ENCODE data around the gene DNMT3L.

DNMT3L gene

GRCh38 chr21:44294391-44295162, 32.9 kb upstream of the DNMT3L start:
- Histone ChIP-seq H3K4me1 (ENCODE audit: control insufficient read depth, insufficient read depth, low read length, poor library complexity, severe bottlenecking) (no peaks in the 10 kb centered on the region), H3K4me3 (ENCODE audit: extremely low read depth, insufficient read depth, low read length, poor library complexity, severe bottlenecking) (no peak overlapping the region), H3K27ac (ENCODE audit: low read depth, low read length, severe bottlenecking) (no peak overlapping the region), H3K36me3 (ENCODE audit: control insufficient read depth, insufficient read depth, low read length) (no peaks in the 10 kb centered on the region), H3K9me3 (ENCODE audit: control insufficient read depth, low read length) (no peaks in the 10 kb centered on the region)
- 71 to 82% methylated on average over 11 to 12 of the region's 26 CpGs for WGBS, 2 experiments (ENCODE audit: insufficient coverage in 2 of 2)

- H3K9me3 ChIP-seq (ENCODE audit: control insufficient read depth, low read length), result no peaks in the 10 kb centered on the region
- WGBS, 2 experiments (ENCODE audit: insufficient coverage in 2 of 2), result 91 to 92% methylated on average over 30 to 33 of the region's 33 CpGs
- H3K4me1 ChIP-seq (ENCODE audit: control insufficient read depth, insufficient read depth, low read length, poor library complexity, severe bottlenecking), result no peaks in the 10 kb centered on the region
- no peak overlapping the region for H3K27ac ChIP-seq (ENCODE audit: low read depth, low read length, severe bottlenecking)
- H3K4me3 ChIP-seq (ENCODE audit: extremely low read depth, insufficient read depth, low read length, poor library complexity, severe bottlenecking), result no peak overlapping the region
- H3K36me3 ChIP-seq (ENCODE audit: control insufficient read depth, insufficient read depth, low read length), result no peaks in the 10 kb centered on the region
These were observed 32.0 kb upstream of the DNMT3L start for GRCh38 chr21:44293551-44294231.

DNA sequence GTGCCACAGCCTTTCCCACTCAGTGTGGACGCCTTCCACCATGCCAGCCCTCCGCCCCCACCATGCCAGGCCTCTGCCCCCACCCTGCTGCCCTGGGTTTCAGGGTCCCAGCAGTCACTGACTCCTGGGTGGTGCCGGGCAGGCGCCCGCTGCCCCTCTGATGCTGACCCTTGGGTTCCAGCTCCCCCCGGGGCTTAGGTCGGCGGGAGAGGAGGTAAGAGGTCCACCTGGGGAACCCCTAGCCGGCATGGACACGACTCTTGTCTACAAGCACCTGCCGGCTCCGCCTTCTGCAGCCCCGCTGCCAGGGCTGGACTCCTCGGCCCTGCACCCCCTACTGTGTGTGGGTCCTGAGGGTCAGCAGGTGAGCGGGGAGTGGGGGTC, 31.1 kb upstream of the DNMT3L start:
- no peak overlapping the region for H3K27ac ChIP-seq (ENCODE audit: low read depth, low read length, severe bottlenecking)
- H3K4me3 ChIP-seq (ENCODE audit: extremely low read depth, insufficient read depth, low read length, poor library complexity, severe bottlenecking), result no peak overlapping the region
- WGBS, 2 experiments (ENCODE audit: insufficient coverage in 2 of 2), result 87 to 94% methylated on average over 11 to 12 of the region's 15 CpGs
- no peaks in the 10 kb centered on the region for H3K9me3 ChIP-seq (ENCODE audit: control insufficient read depth, low read length)
- H3K4me1 ChIP-seq (ENCODE audit: control insufficient read depth, insufficient read depth, low read length, poor library complexity, severe bottlenecking), result no peaks in the 10 kb centered on the region
- H3K36me3 ChIP-seq (ENCODE audit: control insufficient read depth, insufficient read depth, low read length), result no peaks in the 10 kb centered on the region

- WGBS, 2 experiments (ENCODE audit: insufficient coverage in 2 of 2), result 73 to 85% methylated on average over 15 to 22 of the region's 25 CpGs
- Histone ChIP-seq H3K9me3 (ENCODE audit: control insufficient read depth, low read length) (no peaks in the 10 kb centered on the region), H3K27ac (ENCODE audit: low read depth, low read length, severe bottlenecking) (no peak overlapping the region), H3K4me1 (ENCODE audit: control insufficient read depth, insufficient read depth, low read length, poor library complexity, severe bottlenecking) (no peaks in the 10 kb centered on the region), H3K4me3 (ENCODE audit: extremely low read depth, insufficient read depth, low read length, poor library complexity, severe bottlenecking) (no peak overlapping the region), H3K36me3 (ENCODE audit: control insufficient read depth, insufficient read depth, low read length) (no peaks in the 10 kb centered on the region)
These were observed 30.5 kb upstream of the DNMT3L start for GRCh38 chr21:44291936-44292811.

- Histone ChIP-seq H3K4me1 (ENCODE audit: control insufficient read depth, insufficient read depth, low read length, poor library complexity, severe bottlenecking) (no peaks in the 10 kb centered on the region), H3K36me3 (ENCODE audit: control insufficient read depth, insufficient read depth, low read length) (no peaks in the 10 kb centered on the region), H3K4me3 (ENCODE audit: extremely low read depth, insufficient read depth, low read length, poor library complexity, severe bottlenecking) (no peak overlapping the region), H3K9me3 (ENCODE audit: control insufficient read depth, low read length) (no peaks in the 10 kb centered on the region), H3K27ac (ENCODE audit: low read depth, low read length, severe bottlenecking) (no peak overlapping the region)
- 86 to 88% methylated on average over 19 to 26 of the region's 33 CpGs for WGBS, 2 experiments (ENCODE audit: insufficient coverage in 2 of 2)
These were observed 29.6 kb upstream of the DNMT3L start for GRCh38 chr21:44291078-44291935.

DNA sequence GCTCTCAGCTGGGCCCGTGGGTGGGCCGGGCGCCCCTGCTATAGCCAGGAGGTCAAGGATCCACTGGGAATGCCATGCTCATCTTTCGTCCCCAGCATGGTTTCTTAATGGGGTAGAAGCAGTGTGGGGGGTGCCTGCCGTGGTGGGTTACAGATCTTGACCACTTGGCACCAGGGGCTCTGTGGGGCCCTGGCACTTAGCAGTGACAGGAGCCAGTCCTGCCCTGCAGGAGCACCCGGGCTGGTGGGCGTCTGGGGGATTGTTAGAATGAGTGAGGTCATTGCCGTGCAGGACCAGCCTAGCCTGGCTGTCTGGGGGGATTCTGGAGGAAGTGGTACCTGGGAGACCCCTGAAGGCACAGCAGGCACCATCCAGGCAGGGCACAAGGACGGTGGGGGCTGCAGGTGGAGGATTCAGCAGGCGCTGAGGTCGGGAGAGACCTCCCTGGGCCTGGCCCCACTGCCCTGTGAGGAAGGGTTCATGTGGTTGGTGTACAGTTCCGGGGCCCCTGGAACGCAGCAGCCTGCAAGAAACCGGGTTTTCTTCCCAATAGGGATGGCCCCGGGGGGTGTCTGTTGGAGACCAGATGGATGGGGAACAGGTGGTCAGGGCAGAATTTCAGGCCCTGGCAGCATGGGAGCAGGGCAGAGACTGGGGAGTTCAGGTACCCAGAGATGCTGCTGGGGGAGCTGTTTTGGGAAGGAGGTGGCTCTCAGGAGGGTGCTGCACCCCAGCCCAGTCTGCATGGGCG, 28.8 kb upstream of the DNMT3L start:
- Histone ChIP-seq H3K4me1 (ENCODE audit: control insufficient read depth, insufficient read depth, low read length, poor library complexity, severe bottlenecking) (no peaks in the 10 kb centered on the region), H3K4me3 (ENCODE audit: extremely low read depth, insufficient read depth, low read length, poor library complexity, severe bottlenecking) (no peak overlapping the region), H3K9me3 (ENCODE audit: control insufficient read depth, low read length) (no peaks in the 10 kb centered on the region), H3K36me3 (ENCODE audit: control insufficient read depth, insufficient read depth, low read length) (no peaks in the 10 kb centered on the region), H3K27ac (ENCODE audit: low read depth, low read length, severe bottlenecking) (no peak overlapping the region)
- 84 to 89% methylated on average over 13 to 16 of the region's 16 CpGs for WGBS, 2 experiments (ENCODE audit: insufficient coverage in 2 of 2)

DNA sequence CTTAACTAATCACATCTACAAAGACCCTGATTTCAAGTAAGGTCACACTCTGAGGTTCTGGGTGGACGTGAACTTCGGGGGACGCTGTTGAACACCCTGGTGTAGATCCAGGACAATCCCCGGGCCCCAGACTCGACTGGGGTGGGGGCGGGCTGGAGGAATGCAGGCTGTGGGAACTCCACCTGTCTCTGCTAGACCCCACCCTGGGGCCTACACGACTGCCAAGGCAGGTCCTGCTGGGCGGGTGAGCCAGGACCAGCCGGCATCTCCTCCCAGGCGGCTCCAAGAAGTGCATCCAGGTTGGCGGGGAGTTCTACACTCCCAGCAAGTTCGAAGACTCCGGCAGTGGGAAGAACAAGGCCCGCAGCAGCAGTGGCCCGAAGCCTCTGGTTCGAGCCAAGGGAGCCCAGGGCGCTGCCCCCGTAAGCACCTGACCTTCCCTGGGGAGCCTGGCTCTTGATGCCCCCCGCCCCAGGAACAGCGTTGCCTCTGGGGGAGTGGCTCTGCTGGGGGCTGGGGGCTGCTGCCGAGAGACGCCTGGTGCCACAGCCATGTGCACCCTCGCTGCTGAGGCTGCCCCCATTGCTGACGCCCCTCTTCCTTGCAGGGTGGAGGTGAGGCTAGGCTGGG, 27.8 kb upstream of the DNMT3L start:
- Histone ChIP-seq H3K4me3 (ENCODE audit: extremely low read depth, insufficient read depth, low read length, poor library complexity, severe bottlenecking) (no peak overlapping the region), H3K27ac (ENCODE audit: low read depth, low read length, severe bottlenecking) (no peak overlapping the region), H3K9me3 (ENCODE audit: control insufficient read depth, low read length) (no peaks in the 10 kb centered on the region), H3K4me1 (ENCODE audit: control insufficient read depth, insufficient read depth, low read length, poor library complexity, severe bottlenecking) (peaks cover 5% of the 10 kb centered on the region), H3K36me3 (ENCODE audit: control insufficient read depth, insufficient read depth, low read length) (no peaks in the 10 kb centered on the region)
- 80 to 89% methylated on average over 19 to 24 of the region's 24 CpGs for WGBS, 2 experiments (ENCODE audit: insufficient coverage in 2 of 2)

DNA sequence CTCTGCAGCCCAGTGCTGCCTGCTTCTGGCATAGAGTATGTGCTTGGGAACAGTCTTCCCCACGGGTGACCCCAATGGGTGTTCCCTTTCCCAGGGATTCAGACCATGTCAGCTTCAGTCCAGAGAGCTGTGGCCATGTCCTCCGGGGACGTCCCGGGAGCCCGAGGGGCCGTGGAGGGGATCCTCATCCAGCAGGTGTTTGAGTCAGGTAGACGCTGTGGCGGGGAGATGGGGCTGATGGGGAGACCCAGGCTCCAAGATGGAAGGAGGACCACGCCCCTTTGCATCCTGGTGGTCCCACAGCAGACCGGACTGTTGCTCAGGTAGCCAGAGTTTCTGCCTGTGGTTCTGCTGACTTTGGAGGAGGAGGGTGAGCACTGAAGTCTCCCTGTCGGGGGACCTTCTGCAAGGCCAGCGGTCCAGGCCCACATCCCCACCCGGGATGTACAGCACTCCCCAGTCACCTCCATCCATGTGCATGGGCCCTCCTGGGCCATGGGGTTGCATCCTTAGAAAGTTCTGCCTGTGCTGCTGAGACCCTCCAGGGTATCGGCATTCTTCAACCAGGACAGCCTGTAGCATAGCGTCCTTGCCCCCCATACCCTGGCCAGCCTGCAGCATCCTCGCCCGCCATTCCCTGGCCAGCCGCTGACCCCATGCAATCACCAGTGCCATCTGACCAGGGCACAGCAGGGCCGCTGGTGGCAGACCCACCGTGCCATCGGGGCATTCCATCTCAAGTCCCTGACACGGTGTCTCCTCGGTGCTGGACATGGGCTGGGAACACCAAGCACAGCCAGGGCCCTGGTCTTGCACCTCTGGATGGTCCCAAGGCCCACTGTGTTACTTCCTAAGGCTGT, 26.8 kb upstream of the DNMT3L start:
- Histone ChIP-seq H3K9me3 (ENCODE audit: control insufficient read depth, low read length) (no peaks in the 10 kb centered on the region), H3K4me3 (ENCODE audit: extremely low read depth, insufficient read depth, low read length, poor library complexity, severe bottlenecking) (no peak overlapping the region), H3K36me3 (ENCODE audit: control insufficient read depth, insufficient read depth, low read length) (no peaks in the 10 kb centered on the region), H3K4me1 (ENCODE audit: control insufficient read depth, insufficient read depth, low read length, poor library complexity, severe bottlenecking) (peaks cover 12% of the 10 kb centered on the region), H3K27ac (ENCODE audit: low read depth, low read length, severe bottlenecking) (no peak overlapping the region)
- 90 to 92% methylated on average over 21 to 22 of the region's 23 CpGs for WGBS, 2 experiments (ENCODE audit: insufficient coverage in 2 of 2)
